Smooth muscle cell (in vitro differentiated cells): ENCODE results near the gene CENPF. TPM values are rescaled to one million over a fixed set of nuclear protein-coding genes. Genes with fewer than 3 reads are reported as not detected.
A peak's percentile ranks its signal among the peaks of the same experiment; 100 is the strongest.

Experiments used
- DNase-seq: peaks from one replicate; lab custom pipeline; 2025; ENCODE audit not compliant: unreplicated experiment; lab: John Stamatoyannopoulos, UW
- H2AFZ ChIP-seq: fragments of 200-600 bp; sonication (generic); 2 replicates; pipeline ENCODE4 v1.6.0; 2016; ENCODE audit warnings: antibody characterized with exemption, low read depth, mild to moderate bottlenecking
- H3F3A ChIP-seq: fragments of 200-600 bp; sonication (generic); 2 replicates; pipeline ENCODE4 v1.6.0; 2017; ENCODE audit warnings: antibody characterized with exemption, low read depth
- H3K27ac ChIP-seq: fragments of 200-600 bp; sonication (generic); 2 replicates; pipeline ENCODE4 v1.5.1; 2016; ENCODE audit warnings: low read depth, mild to moderate bottlenecking
- H3K27me3 ChIP-seq: fragments of 200-600 bp; sonication (generic); 2 replicates; pipeline ENCODE4 v1.6.1; 2016; ENCODE audit warnings: low read depth, mild to moderate bottlenecking
- H3K36me3 ChIP-seq: fragments of 200-600 bp; sonication (generic); 2 replicates; pipeline ENCODE4 v1.5.1; 2016; ENCODE audit warnings: low read depth
- H3K4me1 ChIP-seq: fragments of 200-600 bp; sonication (generic); 2 replicates; pipeline ENCODE4 v1.5.1; 2016; ENCODE audit warnings: low read depth
- H3K4me2 ChIP-seq: fragments of 200-600 bp; sonication (generic); 2 replicates; pipeline ENCODE4 v1.6.0; 2016; ENCODE audit warnings: mild to moderate bottlenecking
- H3K4me3 ChIP-seq: fragments of 200-600 bp; sonication (generic); 2 replicates; pipeline ENCODE4 v1.5.1; 2016; ENCODE audit warnings: mild to moderate bottlenecking
- H3K79me2 ChIP-seq: fragments of 200-600 bp; sonication (generic); 2 replicates; pipeline ENCODE4 v1.6.0; 2016; ENCODE audit warnings: low read depth, mild to moderate bottlenecking
- H3K9ac ChIP-seq: fragments of 200-600 bp; sonication (generic); 2 replicates; pipeline ENCODE4 v1.6.0; 2016; ENCODE audit warnings: low read depth
- H3K9me3 ChIP-seq: fragments of 200-600 bp; sonication (generic); replicated peaks from 2 replicates; pipeline ENCODE4 v1.5.1; 2016; ENCODE audit warnings: low read depth
- H4K20me1 ChIP-seq: fragments of 200-600 bp; sonication (generic); 2 replicates; pipeline ENCODE4 v1.6.0; 2016; ENCODE audit warnings: low read depth
- CTCF ChIP-seq: fragments of 200-600 bp; sonication (generic); IDR thresholded peaks from 2 replicates; pipeline ENCODE4 v1.5.1; 2017; ENCODE audit warnings: borderline replicate concordance, mild to moderate bottlenecking, antibody characterized with exemption; ENCODE audit not compliant: insufficient read depth, poor library complexity, severe bottlenecking
- WGBS: methylation state at CpG from one replicate; pipeline ENCODE4 v1.1.7; 2016; ENCODE audit warnings: low lambda C conversion rate; 5-methylcytosine and 5-hydroxymethylcytosine counted together
- polyA plus RNA-seq: library from polyadenylated mRNA; unstranded; fragments of >200 nt; fragmentation: Nextera tagmentation; extraction: Ambion mirVana; gene quantifications from 2 replicates; pipeline ENCODE4 v1.2.1, GENCODE V29; 2016
- total RNA-seq: library from RNA; depleted of rRNA; stranded (reverse); fragments of >200 nt; gene quantifications from 2 replicates; pipeline ENCODE4 v1.2.3, GENCODE V29; 2014

CENPF gene
- total and polyA plus RNA-seq, 2 experiments from 2014 or later: 7.4 to 8.3 TPM

- TF ChIP-seq CTCF: no peak
- WGBS: 82% methylated on average over 4 of the region's 4 CpGs
- H3K4me3 ChIP-seq: no peak overlapping the region
- no peak overlapping the region for H3K27ac ChIP-seq
- no peaks in the 10 kb centered on the region for H3K36me3 ChIP-seq
- DNase-seq: no peak
- H3K79me2 ChIP-seq: no peaks in the 10 kb centered on the region
- no peak overlapping the region for H3K9ac ChIP-seq
- H3K27me3 ChIP-seq: no peaks in the 10 kb centered on the region
- no peaks in the 10 kb centered on the region for H3F3A ChIP-seq
- peaks cover 3% of the 10 kb centered on the region for H3K4me1 ChIP-seq
- no peaks in the 10 kb centered on the region for H3K9me3 ChIP-seq
- no peak overlapping the region for H3K4me2 ChIP-seq
- H4K20me1 ChIP-seq: no peaks in the 10 kb centered on the region
- no peak overlapping the region for H2AFZ ChIP-seq
Measured at GRCh38 chr1:214568328-214568727, 34.7 kb upstream of the CENPF start.

GRCh38 chr1:214569357-214570004 is 33.5 kb upstream of the CENPF start:
- Histone ChIP-seq H3K36me3 (no peaks in the 10 kb centered on the region), H3K9ac (no peak overlapping the region), H3K27me3 (no peaks in the 10 kb centered on the region), H3K4me3 (no peak overlapping the region), H3F3A (no peaks in the 10 kb centered on the region), H4K20me1 (no peaks in the 10 kb centered on the region), H3K79me2 (no peaks in the 10 kb centered on the region), H3K4me1 (peaks cover 3% of the 10 kb centered on the region), H3K9me3 (no peaks in the 10 kb centered on the region), H2AFZ (no peak overlapping the region), H3K4me2 (no peak overlapping the region), H3K27ac (peak overlapping the region; percentile 53)
- DNase-seq: no peak
- 82% methylated on average over 2 of the region's 2 CpGs for WGBS
- TF ChIP-seq CTCF: no peak

- Histone ChIP-seq H3K36me3 (no peaks in the 10 kb centered on the region), H2AFZ (no peak overlapping the region), H3F3A (no peaks in the 10 kb centered on the region), H3K27ac (peak overlapping the region; percentile 53), H3K79me2 (no peaks in the 10 kb centered on the region), H3K27me3 (no peaks in the 10 kb centered on the region), H4K20me1 (no peaks in the 10 kb centered on the region), H3K4me1 (peaks cover 3% of the 10 kb centered on the region), H3K4me3 (no peak overlapping the region), H3K4me2 (peak overlapping the region; percentile 5), H3K9me3 (no peaks in the 10 kb centered on the region), H3K9ac (no peak overlapping the region)
- no peak for TF ChIP-seq CTCF
- 38% methylated on average over 2 of the region's 2 CpGs for WGBS
- DNase-seq: no peak
Measured at GRCh38 chr1:214570442-214570841, 32.6 kb upstream of the CENPF start.

GRCh38 chr1:214571281-214571680 is 31.7 kb upstream of the CENPF start:
- no peaks in the 10 kb centered on the region for H3K36me3 ChIP-seq
- no peak overlapping the region for H2AFZ ChIP-seq
- no peaks in the 10 kb centered on the region for H3F3A ChIP-seq
- no peak overlapping the region for H3K4me2 ChIP-seq
- peaks cover 5% of the 10 kb centered on the region for H3K9me3 ChIP-seq
- DNase-seq: no peak
- H3K4me3 ChIP-seq: no peak overlapping the region
- no peak for TF ChIP-seq CTCF
- H3K4me1 ChIP-seq: peaks cover 3% of the 10 kb centered on the region
- H4K20me1 ChIP-seq: no peaks in the 10 kb centered on the region
- no peak overlapping the region for H3K9ac ChIP-seq
- H3K79me2 ChIP-seq: no peaks in the 10 kb centered on the region
- no peaks in the 10 kb centered on the region for H3K27me3 ChIP-seq
- no peak overlapping the region for H3K27ac ChIP-seq
